Stomach (tissue), 9 donors: Measurements from ENCODE around the gene RIMOC1. TPM values are rescaled to one million over a fixed set of nuclear protein-coding genes. Genes with fewer than 3 reads are reported as not detected.

Source experiments
- DNase-seq, 2 donors: peaks; one replicate each; pipeline versions ENCODE4 v3.0.0 to v3.0.0-alpha.2; 2013 to 2019
- H3K27ac ChIP-seq, 5 donors: fragments of 200-600 bp in 4 of 5; sonication (generic) in 4 of 5; one replicate each; pipeline ENCODE4 v1.5.1; 2013 to 2019; ENCODE audit warnings: mild to moderate bottlenecking in 1 of 5, moderate library complexity in 1 of 5
- H3K27me3 ChIP-seq, 3 donors: fragments of 200-600 bp; sonication (generic); one replicate each; pipeline ENCODE4 v1.5.1; 2017 to 2019; ENCODE audit warnings: mixed run types in 1 of 3
- H3K36me3 ChIP-seq, 4 donors: fragments of 200-600 bp; sonication (generic); 1 replicate in 3 of 4; 2 replicates in 1 of 4; pipeline ENCODE4 v1.5.1; 2016 to 2019
- H3K4me1 ChIP-seq, 4 donors: fragments of 200-600 bp; sonication (generic); one replicate each; pipeline ENCODE4 v1.5.1; 2016 to 2019
- H3K4me3 ChIP-seq, 4 donors: fragments of 200-600 bp; sonication (generic) in 3 of 4; one replicate each; pipeline ENCODE4 v1.5.1; 2016 to 2019; ENCODE audit warnings: mild to moderate bottlenecking in 1 of 4
- H3K9me3 ChIP-seq, 4 donors: fragments of 200-600 bp; sonication (generic); one replicate each; pipeline ENCODE4 v1.5.1; 2016 to 2019
- CTCF ChIP-seq, 7 experiments: fragments of 450-650 bp in 4 of 7; fragments of 200-600 bp in 3 of 7; sonication (generic) in 3 of 7; IDR thresholded peaks; one replicate each; pipeline ENCODE4 v1.5.1; 2016 to 2019; ENCODE audit warnings: antibody characterized with exemption in 7 of 7, control low read depth in 2 of 7, mild to moderate bottlenecking in 1 of 7
- EP300 ChIP-seq: sonication (generic); formaldehyde crosslinking; IDR thresholded peaks from one replicate; pipeline ENCODE4 v1.6.1; 2017; ENCODE audit warnings: antibody characterized with exemption
- POLR2A ChIP-seq, 4 donors: fragments of 450-650 bp; IDR thresholded peaks; one replicate each; pipeline ENCODE4 v1.6.1; 2016; ENCODE audit warnings: antibody characterized with exemption in 4 of 4, control low read depth in 2 of 4, mild to moderate bottlenecking in 1 of 4, moderate library complexity in 1 of 4
- POLR2AphosphoS5 ChIP-seq, 3 donors: sonication (generic); formaldehyde crosslinking; IDR thresholded peaks; one replicate each; pipeline ENCODE4 v1.6.1; 2016; ENCODE audit warnings: antibody characterized with exemption in 3 of 3
- WGBS, 5 donors: extraction: QIAGEN DNeasy Blood & Tissue Kit in 3 of 5; methylation state at CpG; one replicate each; pipeline versions ENCODE4 v1.1.5 to v1.1.7; 2013 to 2018; 5-methylcytosine and 5-hydroxymethylcytosine counted together
- intact Hi-C: fragments of 100-400 bp; cut with DNase I; formaldehyde crosslinking; loops from one replicate; pipeline ENCODE4 v1.15.1; 2023; ENCODE audit warnings: low total_unique reads
- polyA plus RNA-seq, 3 donors: library from polyadenylated mRNA; stranded (reverse); fragments of 200-250 nt; gene quantifications; one replicate each; pipeline ENCODE4 v1.2.3, GENCODE V29; 2013
- total RNA-seq, 5 donors: library from RNA; depleted of rRNA; stranded (reverse); fragments of >200 nt; gene quantifications; one replicate each; pipeline versions ENCODE4 v1.1.0 to v1.2.3, GENCODE V29; 2014 to 2016
- donor health status: healthy with polysubstance abuse.
- donor health status: Bipolar disorder and iron deficiency.
- donor health status: healthy.

The RIMOC1 gene
- total and polyA plus RNA-seq, 8 donors: 5.6 to 33.8 (median 8.4) TPM

- WGBS, 5 donors: 90 to 100% (median 95%) methylated on average over 1 of the region's 1 CpG
- Histone ChIP-seq H3K27me3 (no peaks in the 10 kb centered on the region), H3K4me1 (no peaks in the 10 kb centered on the region), H3K9me3 (no peaks in the 10 kb centered on the region), H3K27ac (no peak overlapping the region), H3K36me3 (no peaks in the 10 kb centered on the region), H3K4me3 (no peak overlapping the region)
- no peak for TF ChIP-seq POLR2A (IDR thresholded peaks at IDR 0.05)
- TF ChIP-seq POLR2AphosphoS5 (IDR thresholded peaks at IDR 0.05): no peak
- TF ChIP-seq EP300: no peak
- no peak for TF ChIP-seq CTCF (IDR thresholded peaks at IDR 0.05)
- no peak for DNase-seq
- intact Hi-C loops: no loop called here
These were observed 26.7 kb upstream of the RIMOC1 start for GRCh38 chr5:41877408-41877807.

GRCh38 chr5:41878173-41878572 lies 26.0 kb upstream of the RIMOC1 start:
- Histone ChIP-seq H3K9me3 (no peaks in the 10 kb centered on the region), H3K27me3 (no peaks in the 10 kb centered on the region), H3K4me3 (no peak overlapping the region), H3K4me1 (no peaks in the 10 kb centered on the region), H3K27ac (no peak overlapping the region), H3K36me3 (no peaks in the 10 kb centered on the region)
- intact Hi-C loops: no loop called here
- DNase-seq: no peak
- 61 to 74% (median 69%) methylated on average over 2 of the region's 2 CpGs for WGBS, 5 donors
- TF ChIP-seq CTCF (IDR thresholded peaks at IDR 0.05) (no peak), POLR2A (IDR thresholded peaks at IDR 0.05) (no peak), POLR2AphosphoS5 (IDR thresholded peaks at IDR 0.05) (no peak), EP300 (no peak)

DNA sequence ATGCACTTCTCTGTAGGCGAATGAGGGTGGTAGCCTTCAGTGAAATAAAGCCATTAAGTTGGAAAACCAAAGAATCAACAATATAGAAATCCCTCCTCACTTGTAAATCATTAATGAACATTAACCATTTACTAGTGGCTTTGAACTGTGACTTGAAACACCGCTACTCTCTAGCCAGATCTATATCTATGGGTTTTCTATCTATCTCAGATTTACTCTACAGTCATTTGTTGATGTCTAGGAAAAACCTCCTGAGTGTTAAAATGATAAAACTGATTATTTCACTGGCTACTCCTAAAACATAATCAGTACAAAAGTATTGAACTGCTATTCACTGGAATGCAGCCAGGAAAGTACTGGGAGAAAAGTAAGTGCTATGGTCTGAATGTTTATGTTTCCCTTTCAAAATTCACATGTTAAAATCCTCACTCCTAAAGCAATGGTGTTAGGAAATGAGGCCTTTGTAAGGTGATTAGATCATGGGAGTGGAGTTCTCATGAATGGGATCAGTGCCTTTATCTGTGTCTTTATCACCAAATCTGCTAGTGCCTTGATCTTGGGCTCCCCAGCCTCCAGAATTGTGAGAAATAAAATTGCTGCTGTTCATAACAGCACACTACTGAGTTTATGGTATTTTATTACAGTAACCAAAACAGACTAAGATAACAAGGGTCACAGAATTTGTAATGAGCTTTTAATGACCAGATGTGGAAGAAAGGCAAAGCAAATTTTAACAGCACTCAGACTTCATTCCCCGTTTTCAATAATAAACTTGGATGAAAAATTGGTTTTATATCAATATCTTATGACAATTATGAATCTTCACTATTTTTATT lies 25.3 kb upstream of the RIMOC1 start:
- intact Hi-C loops: no loop called here
- WGBS, 5 donors: 49 to 69% (median 56%) methylated on average over 3 of the region's 3 CpGs
- Histone ChIP-seq H3K9me3 (no peaks in the 10 kb centered on the region), H3K4me1 (no peaks in the 10 kb centered on the region), H3K27me3 (no peaks in the 10 kb centered on the region), H3K36me3 (no peaks in the 10 kb centered on the region), H3K4me3 (no peak overlapping the region), H3K27ac (no peak overlapping the region)
- DNase-seq: no peak
- TF ChIP-seq CTCF (IDR thresholded peaks at IDR 0.05): no peak
- TF ChIP-seq EP300: no peak
- TF ChIP-seq POLR2A (IDR thresholded peaks at IDR 0.05): no peak
- TF ChIP-seq POLR2AphosphoS5 (IDR thresholded peaks at IDR 0.05): no peak

GRCh38 chr5:41882765-41883164 lies 21.4 kb upstream of the RIMOC1 start:
- no peak overlapping the region for H3K27ac ChIP-seq
- intact Hi-C loops: no loop called here
- no peak overlapping the region for H3K4me3 ChIP-seq
- TF ChIP-seq CTCF (IDR thresholded peaks at IDR 0.05) (no peak), POLR2AphosphoS5 (IDR thresholded peaks at IDR 0.05) (no peak), EP300 (no peak), POLR2A (IDR thresholded peaks at IDR 0.05) (no peak)
- no peaks in the 10 kb centered on the region for H3K36me3 ChIP-seq
- 53 to 70% (median 64%) methylated on average over 5 of the region's 5 CpGs for WGBS, 5 donors
- H3K4me1 ChIP-seq: no peaks in the 10 kb centered on the region
- no peaks in the 10 kb centered on the region for H3K9me3 ChIP-seq
- H3K27me3 ChIP-seq: no peaks in the 10 kb centered on the region
- no peak for DNase-seq
